Measurements from ENCODE around the gene ENOX1. TPM values are rescaled to one million over a fixed set of nuclear protein-coding genes. Genes with fewer than 3 reads are reported as not detected.

Gene ENOX1
- total and polyA plus RNA-seq, 3 donors from 2014 or later = 11.0 to 14.2 (median 11.5) TPM

GRCh38 chr13:43698009-43698408, 88.8 kb downstream of the ENOX1 start:
- no peaks in the 10 kb centered on the region for H3K4me1 ChIP-seq
- H3K9me3 ChIP-seq = no peaks in the 10 kb centered on the region
- no peak overlapping the region for H3K4me3 ChIP-seq
- no peak for DNase-seq
- H3K27me3 ChIP-seq = no peaks in the 10 kb centered on the region
- H3K36me3 ChIP-seq (ENCODE audit: low read depth, missing control alignments) = no peaks in the 10 kb centered on the region
- TF ChIP-seq POLR2A (IDR thresholded peaks at IDR 0.05) (no peak), CTCF (IDR thresholded peaks at IDR 0.05) (no peak)
- no peak overlapping the region for H3K27ac ChIP-seq
- WGBS, 2 donors = 74 to 79% methylated on average over 2 of the region's 2 CpGs
- intact Hi-C loops (cut with DNase I; ENCODE audit: low total_unique reads) = no loop called here

- TF ChIP-seq CTCF (IDR thresholded peaks at IDR 0.05) (no peak), POLR2A (IDR thresholded peaks at IDR 0.05) (no peak)
- Histone ChIP-seq H3K4me3 (no peak overlapping the region), H3K27ac (no peak overlapping the region), H3K36me3 (ENCODE audit: low read depth, missing control alignments) (no peaks in the 10 kb centered on the region), H3K9me3 (no peaks in the 10 kb centered on the region), H3K27me3 (no peaks in the 10 kb centered on the region), H3K4me1 (no peaks in the 10 kb centered on the region)
- WGBS, 2 donors = 31 to 55% methylated on average over 2 of the region's 2 CpGs
- no peak for DNase-seq
- intact Hi-C loops (cut with DNase I; ENCODE audit: low total_unique reads) = no loop called here
Observed at GRCh38 chr13:43697323-43697722, 89.4 kb downstream of the ENOX1 start.

GRCh38 chr13:43694146-43694664, 92.6 kb downstream of the ENOX1 start:
- no peak overlapping the region for H3K27ac ChIP-seq
- no peaks in the 10 kb centered on the region for H3K36me3 ChIP-seq (ENCODE audit: low read depth, missing control alignments)
- H3K27me3 ChIP-seq = no peaks in the 10 kb centered on the region
- H3K9me3 ChIP-seq = no peaks in the 10 kb centered on the region
- 81 to 91% methylated on average over 1 of the region's 1 CpG for WGBS, 2 donors
- no peak overlapping the region for H3K4me3 ChIP-seq
- no peaks in the 10 kb centered on the region for H3K4me1 ChIP-seq
- DNase-seq = no peak
- intact Hi-C loops (cut with DNase I; ENCODE audit: low total_unique reads) = no loop called here
- TF ChIP-seq POLR2A (IDR thresholded peaks at IDR 0.05) (no peak), CTCF (IDR thresholded peaks at IDR 0.05) (no peak)

- no peaks in the 10 kb centered on the region for H3K4me1 ChIP-seq
- no peak for DNase-seq
- no peak overlapping the region for H3K27ac ChIP-seq
- no peak overlapping the region for H3K4me3 ChIP-seq
- 76 to 80% methylated on average over 2 of the region's 2 CpGs for WGBS, 2 donors
- H3K27me3 ChIP-seq = no peaks in the 10 kb centered on the region
- H3K36me3 ChIP-seq (ENCODE audit: low read depth, missing control alignments) = no peaks in the 10 kb centered on the region
- no peaks in the 10 kb centered on the region for H3K9me3 ChIP-seq
- no peak for TF ChIP-seq POLR2A (IDR thresholded peaks at IDR 0.05)
- TF ChIP-seq CTCF (IDR thresholded peaks at IDR 0.05) = no peak
- intact Hi-C loops (cut with DNase I; ENCODE audit: low total_unique reads) = no loop called here
Observed at GRCh38 chr13:43693639-43694038, 93.1 kb downstream of the ENOX1 start.

GRCh38 chr13:43688227-43688907, 98.4 kb downstream of the ENOX1 start:
- no peaks in the 10 kb centered on the region for H3K9me3 ChIP-seq
- no peaks in the 10 kb centered on the region for H3K27me3 ChIP-seq
- TF ChIP-seq CTCF (IDR thresholded peaks at IDR 0.05) (no peak), POLR2A (IDR thresholded peaks at IDR 0.05) (no peak)
- H3K4me3 ChIP-seq = no peak overlapping the region
- no peaks in the 10 kb centered on the region for H3K36me3 ChIP-seq (ENCODE audit: low read depth, missing control alignments)
- H3K4me1 ChIP-seq = no peaks in the 10 kb centered on the region
- H3K27ac ChIP-seq = no peak overlapping the region
- whole genome bisulfite sequencing, 2 donors = 88 to 89% methylated on average over 3 of the region's 3 CpGs
- intact Hi-C loops (cut with DNase I; ENCODE audit: low total_unique reads) = no loop called here
- DNase-seq = no peak

Data from testis (tissue), 3 donors.